ENCODE results near the gene ATXN2. TPM values are rescaled to one million over a fixed set of nuclear protein-coding genes. Genes with fewer than 3 reads are reported as not detected.
"Not testable (repeated sequence)": the region's sequence is repeated elsewhere in the genome, so short reads cannot be mapped to it uniquely, and the experiment has no call there.

ATXN2 gene
- total RNA-seq, 2 donors from 2014 or later = 32.8 to 67.7 TPM

DNA sequence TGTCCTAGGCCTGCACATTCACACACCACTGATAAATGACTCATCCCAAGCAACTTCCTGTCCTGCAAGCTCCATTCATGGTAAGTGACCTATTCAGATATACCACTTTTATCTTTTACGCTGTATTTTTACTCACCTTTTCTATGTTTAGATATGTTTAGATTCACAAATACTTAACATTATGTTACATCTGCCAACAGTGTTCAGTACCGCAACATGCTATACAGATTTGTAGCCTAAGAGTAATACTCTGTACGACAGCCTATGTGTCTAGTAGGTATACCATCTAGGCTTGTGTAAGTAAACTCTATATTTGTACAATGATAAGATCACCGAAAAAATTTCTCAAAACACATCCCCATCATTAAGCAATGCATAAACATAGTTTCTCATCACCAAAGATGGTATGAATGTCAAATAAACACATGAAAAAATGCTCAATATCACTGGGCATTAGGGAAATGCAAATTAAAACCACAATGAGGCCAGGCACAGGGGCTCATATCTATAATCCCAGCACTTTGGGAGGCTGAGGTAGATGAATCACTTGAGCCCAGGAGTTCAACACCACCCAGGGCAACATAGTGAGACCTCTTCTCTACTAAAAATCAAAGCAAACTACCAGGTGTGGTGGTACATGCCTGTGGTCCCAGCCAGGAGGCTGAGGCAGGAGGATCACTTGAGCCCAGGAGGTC lies 20.7 kb downstream of the ATXN2 start:
- H3K36me3 Mint-ChIP-seq = no peaks in the 10 kb centered on the region
- H3K4me3 Mint-ChIP-seq = no peak overlapping the region
- H3K27ac Mint-ChIP-seq = no peak overlapping the region
- no peaks in the 10 kb centered on the region for H3K27me3 Mint-ChIP-seq
- H3K4me1 Mint-ChIP-seq (ENCODE audit: low read depth in 2 of 2) = peaks cover 9 to 16% of the 10 kb centered on the region in 2 donors
- ATAC-seq (peak in 1 of 2 donors; percentile 78), DNase-seq (ENCODE audit: low spot score) (no peak)
- H3K9me3 Mint-ChIP-seq = no peaks in the 10 kb centered on the region

DNA sequence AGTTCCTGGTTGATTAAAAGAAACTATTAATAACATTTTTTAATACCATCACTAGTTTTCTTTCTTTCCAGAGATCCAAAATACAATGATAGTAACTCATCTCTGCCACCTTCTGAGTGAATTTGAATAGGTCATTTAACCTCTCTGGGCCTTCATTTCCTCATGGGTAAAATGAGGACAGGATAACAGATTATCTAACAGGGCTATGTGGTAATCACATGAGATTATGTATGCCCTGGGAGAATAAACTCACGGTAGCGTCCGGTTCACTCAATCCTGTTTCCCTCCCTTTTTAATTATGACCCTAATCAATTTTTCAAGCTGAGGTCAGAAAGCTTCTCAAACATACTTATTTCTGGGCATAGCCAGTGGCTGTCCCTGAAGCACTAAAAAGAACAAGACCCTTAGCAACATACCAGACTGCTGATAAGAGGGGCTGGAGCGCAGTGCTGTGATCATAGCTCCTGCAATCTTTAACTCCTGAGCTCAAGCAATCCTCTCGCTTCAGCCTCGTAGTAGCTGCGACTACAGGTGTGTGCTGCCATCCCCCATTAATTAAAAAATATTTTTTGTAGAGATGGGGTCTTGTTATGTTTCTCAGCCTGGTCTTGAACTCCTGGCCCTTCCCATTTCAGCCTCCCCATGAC lies 24.2 kb downstream of the ATXN2 start:
- no peak for DNase-seq (ENCODE audit: low spot score)
- H3K27ac Mint-ChIP-seq = no peak overlapping the region

DNA sequence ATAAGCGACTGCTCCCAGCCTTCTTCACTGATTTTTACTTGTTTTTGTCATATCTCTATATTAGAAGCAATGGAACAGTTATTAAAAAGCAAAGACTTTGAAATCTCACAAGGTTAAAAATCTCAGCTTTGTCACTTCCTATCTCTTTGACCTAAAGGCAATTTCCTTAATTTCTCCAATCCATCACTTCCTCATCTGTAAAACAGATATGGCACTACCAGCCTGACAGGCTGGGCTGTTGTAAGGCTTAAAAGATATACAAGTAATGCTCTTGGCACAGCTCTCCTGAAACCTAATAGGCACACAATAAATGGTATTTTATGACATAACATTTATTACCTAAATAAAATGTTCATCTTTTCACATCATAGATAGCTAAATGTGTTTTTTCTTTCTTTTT lies 25.6 kb downstream of the ATXN2 start:
- DNase-seq (ENCODE audit: low spot score) (no peak), ATAC-seq (no peak)
- Mint-ChIP-seq H3K27me3 (no peaks in the 10 kb centered on the region), H3K27ac (no peak overlapping the region), H3K9me3 (no peaks in the 10 kb centered on the region), H3K4me3 (no peak overlapping the region), H3K36me3 (no peaks in the 10 kb centered on the region), H3K4me1 (ENCODE audit: low read depth in 2 of 2) (peaks cover 14 to 20% of the 10 kb centered on the region in 2 donors)

More for the DNA sequence above, 24.2 kb downstream of the ATXN2 start:
- ATAC-seq = no peak
- H3K4me1 Mint-ChIP-seq (ENCODE audit: low read depth in 2 of 2) = peaks cover 18% of the 10 kb centered on the region in 2 donors
- H3K4me3 Mint-ChIP-seq = no peak overlapping the region
- no peaks in the 10 kb centered on the region for H3K9me3 Mint-ChIP-seq
- no peaks in the 10 kb centered on the region for H3K27me3 Mint-ChIP-seq
- no peaks in the 10 kb centered on the region for H3K36me3 Mint-ChIP-seq

DNA sequence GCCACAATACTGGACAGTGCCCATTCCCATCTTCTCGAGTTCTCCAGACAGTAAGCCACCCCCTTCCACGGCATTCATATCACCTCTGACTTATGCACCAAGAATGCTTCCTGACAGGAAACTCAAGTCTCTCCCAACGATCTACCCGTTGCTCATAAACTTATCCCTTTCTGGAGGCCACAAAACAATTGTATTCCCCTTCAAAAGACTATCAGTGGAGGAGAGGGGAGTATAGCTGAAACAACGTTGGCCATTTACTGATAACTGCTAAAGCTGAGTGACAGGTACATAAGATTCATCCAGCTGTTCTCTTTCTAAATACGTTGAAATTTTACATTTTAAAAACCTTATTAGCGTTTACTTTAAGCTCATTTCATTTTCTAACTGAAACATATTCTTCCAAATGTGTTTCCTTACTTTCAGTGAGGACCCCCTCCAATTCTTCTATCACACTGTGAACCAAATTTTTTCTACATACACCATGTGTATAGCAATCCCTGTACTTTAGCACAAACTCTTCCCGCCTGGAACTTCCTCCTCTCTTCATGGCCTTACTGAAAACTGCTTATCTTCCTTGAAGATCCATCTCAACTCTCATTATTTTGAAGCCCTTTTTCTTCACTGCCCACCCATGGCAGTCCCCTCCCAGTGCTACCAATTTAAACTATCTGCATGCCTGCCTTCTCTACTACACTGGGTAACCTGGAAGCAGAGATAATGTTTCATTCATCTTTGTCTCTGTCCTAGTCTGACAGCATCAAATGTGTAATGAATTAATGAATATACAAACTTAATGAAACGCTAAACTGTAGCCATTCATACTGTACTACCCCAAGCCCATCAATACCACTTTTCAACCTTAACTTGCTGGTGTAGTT lies 28.8 kb downstream of the ATXN2 start:
- H3K36me3 Mint-ChIP-seq = no peaks in the 10 kb centered on the region
- H3K4me1 Mint-ChIP-seq (ENCODE audit: low read depth in 2 of 2) = peaks cover 9 to 15% of the 10 kb centered on the region in 2 donors
- no peaks in the 10 kb centered on the region for H3K27me3 Mint-ChIP-seq
- no peak for DNase-seq (ENCODE audit: low spot score)
- H3K9me3 Mint-ChIP-seq = no peaks in the 10 kb centered on the region
- ATAC-seq = no peak
- H3K27ac Mint-ChIP-seq = peak overlapping the region in 1 of 2 donors; percentile 3
- H3K4me3 Mint-ChIP-seq = no peak overlapping the region

DNA sequence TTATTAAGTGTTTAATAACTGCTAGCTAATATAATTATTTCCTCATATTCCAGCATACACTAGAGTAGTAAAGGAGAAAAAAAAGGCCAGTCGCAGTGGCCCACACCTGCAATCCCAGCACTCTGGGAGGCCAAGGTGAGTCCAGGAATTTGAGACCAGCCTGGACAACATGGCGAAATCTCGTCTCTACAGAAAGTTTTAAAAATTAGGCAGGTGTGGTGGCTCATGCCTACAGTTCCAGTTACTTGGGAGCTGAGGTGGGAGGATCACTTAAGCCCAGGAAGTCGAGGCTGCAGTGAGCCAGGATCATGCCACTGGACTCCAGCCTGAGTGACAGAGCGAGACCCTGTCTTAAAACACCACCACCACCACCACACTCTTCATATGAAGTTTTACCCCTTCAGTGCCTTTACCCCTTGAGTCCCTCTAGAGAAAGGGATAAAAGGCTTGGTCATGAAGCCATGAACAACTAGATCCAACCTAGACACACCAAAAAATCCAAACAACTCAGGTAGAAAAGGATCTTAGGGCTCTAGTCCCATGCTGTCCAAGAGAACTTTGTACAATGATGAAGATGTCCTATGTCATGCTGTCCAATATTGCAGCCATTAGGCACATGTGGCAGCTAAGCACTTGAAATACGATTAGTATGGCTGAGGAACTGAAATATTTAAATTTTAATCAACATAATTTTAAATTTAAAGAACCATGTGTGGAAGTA lies 29.6 kb downstream of the ATXN2 start:
- no peaks in the 10 kb centered on the region for H3K9me3 Mint-ChIP-seq
- H3K4me3 Mint-ChIP-seq = no peak overlapping the region
- H3K36me3 Mint-ChIP-seq = no peaks in the 10 kb centered on the region
- ATAC-seq = no peak
- no peaks in the 10 kb centered on the region for H3K27me3 Mint-ChIP-seq
- no peak overlapping the region for H3K27ac Mint-ChIP-seq
- H3K4me1 Mint-ChIP-seq (ENCODE audit: low read depth in 2 of 2) = peaks cover 9 to 15% of the 10 kb centered on the region in 2 donors
- no peak for DNase-seq (ENCODE audit: low spot score)

DNA sequence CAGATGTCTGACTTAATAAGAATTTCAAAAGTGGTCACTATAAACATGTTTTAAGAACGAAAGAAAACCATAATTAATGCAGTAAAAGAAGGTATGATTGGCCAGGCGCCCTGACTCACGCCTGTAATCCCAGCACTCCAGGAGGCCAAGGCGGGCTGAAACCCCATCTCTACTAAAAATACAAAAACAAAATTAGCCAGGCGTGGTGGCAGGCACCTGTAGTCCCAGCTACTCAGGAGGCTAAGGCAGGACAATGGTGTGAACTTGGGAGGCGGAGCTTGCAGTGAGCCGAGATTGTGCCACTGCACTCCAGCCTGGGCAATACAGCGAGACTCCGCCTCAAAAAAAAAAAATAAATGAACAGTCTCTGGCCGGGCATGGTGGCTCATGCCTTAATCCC lies 38.3 kb downstream of the ATXN2 start:
- H3K4me1 Mint-ChIP-seq (ENCODE audit: low read depth in 2 of 2) = peaks cover 17 to 20% of the 10 kb centered on the region in 2 donors
- H3K27ac Mint-ChIP-seq; H3K36me3 Mint-ChIP-seq; H3K9me3 Mint-ChIP-seq; H3K27me3 Mint-ChIP-seq; ATAC-seq; DNase-seq (ENCODE audit: low spot score); H3K4me3 Mint-ChIP-seq: not testable (repeated sequence)

DNA sequence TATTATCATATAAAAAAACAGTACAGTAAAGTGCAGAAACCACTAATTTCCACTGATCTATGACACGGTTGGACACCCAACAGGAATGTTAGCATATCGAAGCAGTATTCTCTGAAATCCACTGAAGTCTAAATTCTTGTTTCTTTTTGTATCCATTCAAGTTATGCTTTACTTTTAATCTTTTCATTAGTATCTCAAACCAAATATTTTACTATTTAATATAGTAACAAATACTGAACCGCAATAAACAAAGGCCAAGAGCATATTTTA lies 41.1 kb downstream of the ATXN2 start:
- ATAC-seq (no peak), DNase-seq (ENCODE audit: low spot score) (no peak)
- Mint-ChIP-seq H3K27me3 (no peaks in the 10 kb centered on the region), H3K4me3 (no peak overlapping the region), H3K27ac (no peak overlapping the region), H3K4me1 (ENCODE audit: low read depth in 2 of 2) (peaks cover 12 to 21% of the 10 kb centered on the region in 2 donors), H3K9me3 (no peaks in the 10 kb centered on the region), H3K36me3 (peaks cover 8% of the 10 kb centered on the region)

DNA sequence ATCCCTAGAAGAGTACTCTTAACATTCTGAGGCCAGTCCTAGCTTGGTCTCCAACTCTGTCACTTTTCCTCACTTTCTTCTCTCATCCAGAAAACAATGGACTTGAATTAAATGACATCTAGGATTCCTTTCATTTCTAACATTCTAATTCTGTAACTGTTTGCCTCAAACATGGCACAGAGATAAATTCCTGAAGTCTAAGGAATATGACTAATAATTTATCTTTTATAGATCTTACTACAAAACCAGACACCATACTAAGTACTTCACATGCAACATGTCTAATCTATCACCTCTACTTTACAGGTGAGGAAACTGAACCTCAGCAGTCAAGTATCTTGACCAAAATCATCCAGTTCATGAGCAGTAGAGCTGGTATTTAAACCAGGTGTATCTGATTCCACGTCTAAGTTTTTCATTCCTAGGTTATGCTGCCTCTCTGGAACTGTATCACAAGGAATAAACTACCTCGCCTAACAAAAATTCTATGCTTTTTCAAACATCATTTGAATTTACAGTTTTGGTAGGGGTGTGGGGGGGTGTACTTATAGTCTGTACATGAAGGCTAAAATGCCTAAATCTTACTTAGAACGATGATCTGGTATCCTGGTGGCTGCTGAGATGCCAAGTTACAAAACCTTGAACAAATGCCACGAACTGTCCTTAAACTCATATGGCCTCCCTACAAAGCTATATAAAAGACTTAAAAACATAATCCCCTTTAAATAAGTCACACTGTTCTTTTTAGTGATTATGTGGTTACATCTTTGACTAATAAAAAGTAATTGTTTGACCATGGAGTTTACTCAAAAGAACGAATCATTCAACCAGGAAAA lies 41.6 kb downstream of the ATXN2 start:
- H3K27me3 Mint-ChIP-seq = no peaks in the 10 kb centered on the region
- H3K4me1 Mint-ChIP-seq (ENCODE audit: low read depth in 2 of 2) = peaks cover 12 to 18% of the 10 kb centered on the region in 2 donors
- no peak overlapping the region for H3K4me3 Mint-ChIP-seq
- H3K9me3 Mint-ChIP-seq = no peaks in the 10 kb centered on the region
- no peak for ATAC-seq
- H3K36me3 Mint-ChIP-seq = peaks cover 8% of the 10 kb centered on the region
- no peak for DNase-seq (ENCODE audit: low spot score)
- no peak overlapping the region for H3K27ac Mint-ChIP-seq

DNA sequence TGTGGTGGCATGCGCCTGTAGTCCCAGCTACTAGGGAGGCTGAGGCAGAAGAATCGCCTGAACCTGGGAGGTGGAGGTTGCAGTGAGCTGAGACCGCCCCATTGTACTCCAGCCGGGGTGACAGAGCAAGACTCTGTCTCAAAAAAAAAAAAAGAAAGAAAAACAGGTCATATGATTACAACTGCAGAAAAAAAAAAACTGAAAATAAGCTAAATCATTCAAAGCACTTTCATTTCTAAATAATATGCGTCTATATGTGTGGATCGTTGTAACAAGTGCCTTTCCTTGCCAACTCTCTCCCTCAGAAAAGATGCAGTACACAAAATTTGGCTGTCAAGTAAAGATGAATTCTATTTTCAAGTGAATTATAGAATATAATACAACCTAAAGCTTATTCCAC lies 42.4 kb downstream of the ATXN2 start:
- no peak overlapping the region for H3K27ac Mint-ChIP-seq
- H3K36me3 Mint-ChIP-seq = peaks cover 8% of the 10 kb centered on the region
- DNase-seq (ENCODE audit: low spot score) (no peak), ATAC-seq (no peak)
- peaks cover 12 to 18% of the 10 kb centered on the region in 2 donors for H3K4me1 Mint-ChIP-seq (ENCODE audit: low read depth in 2 of 2)
- no peak overlapping the region for H3K4me3 Mint-ChIP-seq
- no peaks in the 10 kb centered on the region for H3K9me3 Mint-ChIP-seq
- no peaks in the 10 kb centered on the region for H3K27me3 Mint-ChIP-seq

DNA sequence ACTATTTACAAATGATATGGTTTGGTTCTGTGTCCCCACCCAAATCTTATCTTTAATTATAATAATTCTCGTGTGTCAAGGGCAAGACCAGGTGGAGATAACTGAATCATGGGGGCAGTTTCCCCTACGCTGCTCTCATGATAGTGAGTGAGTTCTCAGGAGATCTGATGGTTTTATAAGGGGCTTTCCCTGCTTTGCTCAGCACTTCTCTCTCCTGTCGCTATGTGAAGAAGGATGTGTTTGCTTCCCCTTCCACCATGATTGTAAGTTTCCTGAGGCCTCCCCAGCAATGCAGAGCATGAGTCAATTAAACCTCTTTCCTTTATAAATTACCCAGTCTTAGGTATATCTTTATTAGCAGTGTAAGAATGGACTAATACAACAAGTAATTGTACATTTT lies 43.8 kb downstream of the ATXN2 start:
- H3K27me3 Mint-ChIP-seq; H3K9me3 Mint-ChIP-seq; DNase-seq (ENCODE audit: low spot score); ATAC-seq; H3K27ac Mint-ChIP-seq; H3K4me3 Mint-ChIP-seq: not testable (repeated sequence)
- H3K36me3 Mint-ChIP-seq = peaks cover 13% of the 10 kb centered on the region
- peaks cover 8 to 13% of the 10 kb centered on the region in 2 donors for H3K4me1 Mint-ChIP-seq (ENCODE audit: low read depth in 2 of 2)

DNA sequence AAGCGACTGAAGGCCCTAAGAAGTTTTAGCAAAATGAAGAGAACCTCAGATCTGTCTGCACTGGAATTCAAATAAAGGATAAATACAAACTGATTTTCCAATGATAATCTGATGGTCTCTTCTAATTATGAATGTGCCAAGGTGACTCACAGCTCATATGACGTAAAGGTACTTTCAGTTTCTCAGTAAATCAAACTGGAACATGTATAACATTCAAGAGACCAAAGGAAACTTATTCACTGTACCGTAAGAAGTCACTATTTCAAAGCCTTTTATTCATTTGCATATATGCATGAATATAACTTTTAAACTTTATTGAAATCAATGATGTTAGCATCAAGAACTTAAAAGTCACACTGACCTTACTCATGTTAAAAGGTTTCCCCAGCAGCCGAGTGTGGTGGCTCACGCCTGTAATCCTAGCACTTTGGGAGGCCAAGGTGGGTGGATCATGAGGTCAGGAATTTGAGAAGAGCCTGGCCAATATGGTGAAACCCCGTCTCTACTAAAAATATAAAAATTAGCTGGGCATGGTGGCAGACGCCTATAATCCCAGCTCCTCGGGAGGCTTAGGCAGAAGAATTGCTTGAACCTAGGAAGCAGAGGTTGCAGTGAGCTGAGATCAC lies 52.2 kb downstream of the ATXN2 start:
- Mint-ChIP-seq H3K4me3 (no peak overlapping the region), H3K36me3 (peaks cover 18% of the 10 kb centered on the region), H3K4me1 (ENCODE audit: low read depth in 2 of 2) (peaks cover 6 to 7% of the 10 kb centered on the region in 2 donors), H3K27ac (peak overlapping the region in 1 of 2 donors; percentile 9), H3K27me3 (no peaks in the 10 kb centered on the region), H3K9me3 (no peaks in the 10 kb centered on the region)
- no peak for DNase-seq (ENCODE audit: low spot score)
- ATAC-seq = peak in 1 of 2 donors; percentile 68

DNA sequence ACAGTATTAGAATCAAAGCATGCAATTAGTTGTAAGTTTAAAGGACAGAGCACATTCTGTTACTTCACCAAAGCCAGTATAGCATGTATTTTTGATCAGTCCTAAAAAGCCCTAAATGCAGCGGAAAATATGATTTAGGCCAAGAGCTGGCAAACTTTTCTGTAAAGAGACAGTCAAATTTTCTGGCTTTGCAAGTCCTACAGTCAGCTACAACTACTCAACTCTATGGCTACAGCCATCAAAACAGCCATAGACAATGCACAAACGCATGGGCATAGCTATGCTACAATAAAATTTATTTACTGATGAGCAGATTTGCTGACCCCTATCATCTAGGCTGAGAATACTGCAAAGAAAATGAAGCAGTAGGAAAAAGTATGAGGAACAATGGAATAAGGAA lies 52.9 kb downstream of the ATXN2 start:
- H3K36me3 Mint-ChIP-seq = peaks cover 12% of the 10 kb centered on the region
- no peaks in the 10 kb centered on the region for H3K27me3 Mint-ChIP-seq
- peaks cover 6 to 7% of the 10 kb centered on the region in 2 donors for H3K4me1 Mint-ChIP-seq (ENCODE audit: low read depth in 2 of 2)
- H3K9me3 Mint-ChIP-seq = no peaks in the 10 kb centered on the region
- DNase-seq (ENCODE audit: low spot score) (no peak), ATAC-seq (no peak)
- H3K4me3 Mint-ChIP-seq = no peak overlapping the region
- peak overlapping the region in 1 of 2 donors; percentile 9 for H3K27ac Mint-ChIP-seq

Data from natural killer cell treated with Interleukin-12 subunit alpha and Interleukin-12 subunit beta and Interleukin-15 and Interleukin-18, amount 100 ng/mL, for 72 hours (primary cell).